HG03159 (cell line): Measurements from ENCODE around the gene NACC2.
"Not testable (repeated sequence)": the region's sequence is repeated elsewhere in the genome, so short reads cannot be mapped to it uniquely, and the experiment has no call there.

Source experiments
- ATAC-seq: cut with Tn5 transposase; IDR thresholded peaks from one replicate; pipeline ENCODE4 v1.9.1; 2021; ENCODE audit warnings: mild to moderate bottlenecking, moderate library complexity; ENCODE audit not compliant: unreplicated experiment

The NACC2 gene

DNA sequence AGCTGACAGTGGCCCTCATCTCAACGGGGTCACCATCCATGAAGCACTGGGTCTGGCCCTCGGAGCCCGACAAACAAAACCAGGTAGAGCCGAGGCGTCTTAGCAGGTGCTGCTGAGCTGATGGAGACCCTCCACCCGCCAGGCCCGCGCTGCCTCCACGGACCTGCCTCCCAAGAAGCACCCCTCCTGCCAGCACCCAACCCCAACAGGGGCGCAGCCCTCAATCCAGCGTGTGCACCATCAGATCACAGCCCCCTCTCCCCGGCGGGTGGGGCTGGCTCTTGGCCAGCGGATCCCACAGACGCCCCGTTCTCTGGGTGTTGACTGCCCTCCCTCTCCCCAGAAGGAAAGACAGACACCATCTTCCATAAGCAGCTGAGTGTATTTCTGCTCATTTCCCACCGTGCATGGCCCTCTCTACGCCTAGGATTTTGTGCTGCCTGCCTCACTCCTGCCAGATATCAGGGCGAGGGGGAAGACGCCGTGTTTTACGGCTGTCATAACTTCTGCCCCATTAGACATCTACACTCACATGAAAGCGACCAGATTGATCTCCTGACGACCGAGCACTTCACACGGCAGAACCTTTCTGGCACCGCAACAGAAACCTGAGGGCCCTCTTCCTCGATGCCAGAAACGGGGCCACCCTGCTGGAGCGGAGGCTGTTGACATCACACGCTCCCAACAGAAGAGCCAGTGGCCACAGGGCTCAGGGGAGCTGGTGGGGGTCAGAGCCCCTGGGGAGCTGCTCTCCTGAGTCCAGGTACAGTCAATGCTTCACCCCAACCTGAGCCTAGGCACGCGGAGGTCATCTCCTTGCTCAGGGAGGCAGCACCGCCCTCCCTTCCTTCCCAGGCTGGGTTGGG lies 12.4 kb downstream of the NACC2 start:
- no peak for ATAC-seq

DNA sequence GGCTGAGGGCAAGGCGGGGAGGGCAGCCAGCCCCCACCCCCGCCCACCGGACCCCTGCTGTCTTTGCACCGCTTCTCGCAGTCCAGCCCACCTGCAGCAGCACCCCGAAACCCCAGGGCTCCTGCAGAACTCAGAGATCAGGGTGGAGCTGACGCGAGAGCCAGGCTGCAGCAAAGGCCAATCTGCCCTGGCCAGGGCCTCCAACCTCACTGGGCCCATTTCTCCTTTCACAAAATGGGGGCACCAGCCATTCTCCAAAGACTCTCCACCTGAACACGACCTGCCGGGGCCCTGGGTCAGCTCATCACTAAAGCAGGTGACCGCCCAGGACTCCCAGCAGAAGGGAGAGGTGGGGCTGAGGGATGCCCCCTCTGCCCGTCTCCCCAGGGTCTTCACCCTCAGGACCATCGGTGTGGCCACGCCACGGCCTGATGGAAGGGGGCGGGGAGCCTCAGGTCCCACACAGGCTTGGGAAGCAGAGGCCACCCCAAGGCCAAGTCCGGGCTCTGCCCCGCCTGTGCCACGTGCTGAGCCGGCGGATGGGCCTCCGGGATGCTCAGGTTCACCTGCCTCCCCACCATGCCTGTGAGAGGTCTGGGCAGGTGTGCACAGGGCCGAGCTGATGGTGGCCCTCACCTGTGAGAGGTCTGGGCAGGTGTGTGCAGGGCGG lies 13.1 kb downstream of the NACC2 start:
- ATAC-seq = no peak

DNA sequence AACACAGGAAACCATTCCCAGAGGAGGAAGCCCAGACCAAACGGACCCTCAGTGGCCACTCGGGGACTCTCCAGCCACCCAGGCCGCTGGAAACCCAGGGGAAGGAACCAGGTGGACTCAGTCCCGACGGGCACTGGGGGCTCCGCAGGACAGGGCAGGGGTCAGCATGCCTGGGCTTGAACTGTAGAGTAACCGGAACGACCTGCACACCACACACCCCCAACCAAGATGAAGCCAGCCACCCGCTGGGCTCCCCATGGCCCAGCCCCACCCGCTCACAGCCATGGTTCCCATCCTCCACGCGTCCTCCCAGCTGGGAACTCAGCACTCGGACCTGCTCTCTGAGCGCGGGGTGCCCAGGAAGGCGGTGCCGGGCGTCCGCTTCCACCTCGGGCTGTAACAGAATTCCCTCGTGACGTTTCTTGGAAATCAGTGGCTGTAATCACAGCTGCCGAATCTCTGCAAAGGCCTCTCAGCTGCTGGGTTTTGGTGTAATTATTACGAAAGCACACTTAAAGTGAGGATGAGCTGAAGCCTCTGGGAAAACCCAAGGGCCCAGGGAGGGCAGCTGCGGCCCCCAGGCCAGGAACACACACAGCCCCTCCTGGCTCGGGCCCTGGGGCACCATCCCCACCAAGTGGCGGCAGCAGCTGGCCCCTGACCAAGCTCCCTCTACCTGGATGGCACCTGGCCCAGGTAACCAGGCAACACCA lies 13.8 kb downstream of the NACC2 start:
- no peak for ATAC-seq

DNA sequence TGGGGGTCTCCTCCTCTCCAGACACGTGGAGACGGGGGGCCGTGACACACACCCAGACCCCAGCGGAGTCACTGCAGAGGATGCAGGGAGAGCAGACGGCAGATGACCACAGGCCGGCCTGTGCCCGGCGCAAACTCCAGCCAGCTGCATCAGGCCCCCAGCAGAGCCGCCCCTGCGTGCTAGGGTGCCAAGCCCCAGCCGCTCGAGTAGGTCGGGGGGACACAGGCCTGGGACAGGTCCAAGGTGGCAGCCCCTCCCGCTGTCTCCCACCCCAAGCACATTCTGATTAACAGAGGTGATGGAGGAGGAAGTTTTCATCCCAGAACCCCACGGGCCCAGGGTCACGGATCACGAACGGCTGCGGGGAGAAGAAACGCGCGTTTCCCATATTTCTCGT lies 14.4 kb downstream of the NACC2 start:
- ATAC-seq = no peak

DNA sequence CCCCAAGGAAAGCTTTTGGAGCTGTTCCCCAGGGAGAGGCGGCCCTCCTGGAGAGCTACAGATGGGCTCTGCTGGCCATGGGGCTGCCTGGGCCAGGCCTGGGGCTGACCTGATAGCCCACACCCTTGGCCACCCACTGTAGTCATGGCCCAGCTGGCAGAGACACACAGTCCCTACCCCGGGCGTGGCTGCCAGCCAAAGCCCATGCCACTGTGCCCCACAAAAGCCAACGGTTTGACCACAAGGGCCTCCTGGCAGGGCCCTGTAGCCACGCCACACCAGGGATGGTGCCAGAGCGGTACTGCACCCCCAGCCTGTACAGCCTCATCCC lies 15.2 kb downstream of the NACC2 start:
- ATAC-seq = no peak

DNA sequence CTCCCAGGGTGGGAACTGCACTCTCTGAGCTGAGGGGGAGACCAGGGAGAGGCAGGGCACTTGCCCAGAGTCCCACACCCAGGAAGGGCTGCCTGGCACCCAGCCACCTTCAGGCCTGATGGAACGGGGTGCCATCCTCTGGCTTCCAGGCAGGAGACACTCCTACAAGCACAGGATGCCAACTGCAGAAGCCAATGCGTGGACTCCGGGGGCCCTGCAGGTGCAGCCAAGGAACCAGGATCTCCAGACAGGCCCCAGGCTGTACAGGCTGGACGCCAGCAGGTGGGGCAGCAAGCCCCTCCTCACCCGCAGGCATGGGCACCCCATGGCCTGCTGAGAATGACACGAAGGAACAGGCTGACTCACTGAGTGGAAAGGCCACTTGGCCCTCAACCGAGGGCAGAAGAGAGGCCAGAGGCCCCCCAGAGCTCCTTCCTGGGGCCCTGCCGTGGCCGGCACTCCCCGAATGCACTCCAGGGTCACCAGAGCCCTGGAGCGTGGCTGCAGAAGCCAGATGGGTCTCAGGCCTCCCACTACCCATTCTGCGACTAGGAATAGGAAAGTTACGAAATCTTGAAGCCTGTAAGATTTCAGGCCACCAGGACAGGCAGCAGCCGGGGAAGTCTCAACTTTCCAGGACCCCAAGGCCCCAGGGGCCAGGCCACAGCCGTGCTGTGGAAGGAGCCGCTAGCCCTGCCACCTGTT lies 15.7 kb downstream of the NACC2 start:
- ATAC-seq = no peak

DNA sequence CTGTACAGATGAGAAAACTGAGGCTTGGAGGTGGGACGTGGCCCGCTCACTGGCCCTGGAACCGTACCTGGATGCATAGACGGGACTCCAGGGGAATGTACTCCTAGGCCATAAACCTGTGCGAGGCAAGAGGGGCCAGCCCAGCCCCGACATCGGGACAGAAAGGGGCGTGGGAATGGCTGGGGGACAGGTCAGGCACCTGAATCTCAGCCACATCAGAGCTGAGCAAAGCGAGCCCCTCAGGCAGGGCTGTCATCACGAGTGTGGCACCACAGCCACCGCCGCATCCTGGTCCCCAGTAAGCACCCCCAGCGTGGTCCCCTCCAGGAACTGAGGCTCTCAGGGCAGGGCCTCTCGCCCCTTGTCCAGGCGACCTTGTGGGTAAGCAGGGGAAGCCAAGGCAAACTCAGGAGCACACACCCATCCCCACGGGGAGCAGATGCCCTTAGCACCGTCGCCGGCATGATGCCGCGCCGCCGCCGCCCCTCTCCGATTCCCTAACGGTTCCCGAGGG lies 16.5 kb downstream of the NACC2 start:
- ATAC-seq = no peak

DNA sequence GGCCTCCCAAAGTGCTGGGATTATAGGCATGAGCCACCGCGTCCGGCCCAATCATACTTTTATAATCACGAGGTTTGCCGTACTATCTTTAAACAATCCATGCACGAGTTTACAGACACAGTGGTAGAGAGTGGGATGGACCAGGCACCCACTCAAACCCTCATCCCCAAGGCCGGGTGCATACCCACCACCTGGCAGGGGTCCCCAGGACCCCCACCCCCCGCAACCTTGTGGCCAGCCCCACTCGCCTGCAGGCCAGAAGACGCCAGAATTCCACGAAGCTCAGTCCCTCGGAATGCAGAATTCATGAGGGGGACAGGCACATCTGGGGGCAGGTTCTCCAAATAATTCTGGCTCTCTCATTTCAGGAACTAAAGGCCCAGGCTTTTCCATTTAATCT lies 17.1 kb downstream of the NACC2 start:
- no peak for ATAC-seq

DNA sequence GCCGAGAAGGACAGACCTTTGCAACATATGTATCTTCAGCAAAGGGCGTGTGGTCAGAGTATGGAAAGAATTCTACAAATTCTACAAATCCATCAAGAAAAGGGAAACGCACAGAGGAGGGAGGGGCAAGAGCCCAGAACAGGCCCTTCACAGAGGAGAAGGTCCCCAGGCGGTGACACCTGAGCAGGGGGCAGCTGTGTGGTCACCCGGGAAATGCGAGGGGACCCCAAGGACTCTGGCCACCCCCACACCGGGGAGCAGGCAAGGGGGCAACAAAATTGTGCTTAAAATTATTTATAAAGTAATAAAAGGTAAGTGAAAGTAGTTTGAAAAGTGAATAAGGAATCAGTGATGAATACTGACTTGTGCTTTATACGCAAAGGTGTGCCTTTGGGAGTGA lies 17.6 kb downstream of the NACC2 start:
- no peak for ATAC-seq

DNA sequence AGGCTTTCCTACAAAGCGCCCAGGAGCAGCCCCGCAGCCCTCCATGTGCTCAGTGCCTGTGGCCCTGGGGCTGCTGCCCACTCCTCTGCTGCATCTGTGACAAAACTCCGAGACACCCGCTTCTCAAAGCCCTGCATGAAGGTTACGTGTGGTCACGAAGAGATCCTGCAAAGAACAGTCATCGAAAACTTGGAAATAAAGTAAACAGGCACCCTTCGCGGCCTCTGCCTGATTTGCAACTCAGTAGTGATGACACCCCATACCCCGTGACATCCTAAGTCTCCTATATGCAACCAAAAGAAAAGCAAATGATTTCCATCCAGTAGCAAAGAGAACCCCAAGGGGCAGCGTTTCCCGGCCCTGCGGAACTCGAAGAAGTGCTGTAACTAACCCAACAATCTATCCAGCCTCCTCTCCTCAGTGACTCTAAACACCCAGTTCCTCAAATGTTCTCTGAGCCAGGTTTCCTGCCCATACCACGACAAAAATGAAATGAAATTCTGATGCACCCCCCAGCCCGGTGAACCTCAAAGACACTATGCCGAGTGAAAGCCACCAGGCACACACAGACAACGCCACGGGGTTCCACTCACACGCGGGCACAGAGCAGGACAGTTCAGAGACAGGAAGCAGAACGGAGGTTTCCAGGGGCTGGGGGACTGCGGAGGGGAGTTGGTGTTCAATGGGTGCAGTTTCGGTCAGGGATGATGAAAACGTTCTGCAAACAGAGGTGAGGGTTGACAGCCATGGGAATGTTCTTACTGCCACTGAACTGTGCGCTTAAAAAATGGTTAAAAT lies 19.0 kb downstream of the NACC2 start:
- no peak for ATAC-seq

DNA sequence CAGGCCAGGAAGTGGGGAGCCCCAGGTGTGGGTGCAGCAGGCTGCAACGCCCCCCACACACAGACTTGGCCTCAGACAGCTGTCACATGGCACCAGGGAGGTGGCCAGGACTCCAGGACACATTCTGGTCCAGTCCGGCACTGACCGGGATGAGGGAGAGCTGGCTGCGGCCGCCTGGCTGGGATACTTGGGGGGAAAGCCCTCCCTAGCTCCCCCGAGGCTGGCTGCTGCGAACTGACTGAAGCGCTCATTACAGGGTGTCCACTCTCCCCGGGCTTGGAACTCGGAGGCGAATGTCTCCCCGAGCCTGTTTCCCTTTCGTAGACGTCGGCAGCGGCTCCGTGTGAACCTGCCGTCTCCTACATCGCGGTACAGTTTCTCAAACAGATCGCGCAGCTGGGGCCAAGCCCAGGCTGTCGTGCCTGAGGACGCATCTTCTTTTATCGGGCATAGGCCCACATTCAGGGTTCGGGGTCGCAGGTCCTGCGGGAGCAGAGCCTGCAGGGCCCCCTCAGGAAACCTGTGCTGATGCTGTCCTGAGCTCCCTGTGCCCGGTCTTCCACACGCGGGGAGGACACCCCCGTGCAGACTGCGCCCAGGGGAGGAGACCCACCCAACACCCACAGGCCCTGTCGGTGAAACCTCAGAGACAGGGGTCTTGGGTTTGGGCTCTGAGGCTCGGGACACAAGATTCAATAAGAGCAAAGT lies 19.8 kb downstream of the NACC2 start:
- no peak for ATAC-seq

DNA sequence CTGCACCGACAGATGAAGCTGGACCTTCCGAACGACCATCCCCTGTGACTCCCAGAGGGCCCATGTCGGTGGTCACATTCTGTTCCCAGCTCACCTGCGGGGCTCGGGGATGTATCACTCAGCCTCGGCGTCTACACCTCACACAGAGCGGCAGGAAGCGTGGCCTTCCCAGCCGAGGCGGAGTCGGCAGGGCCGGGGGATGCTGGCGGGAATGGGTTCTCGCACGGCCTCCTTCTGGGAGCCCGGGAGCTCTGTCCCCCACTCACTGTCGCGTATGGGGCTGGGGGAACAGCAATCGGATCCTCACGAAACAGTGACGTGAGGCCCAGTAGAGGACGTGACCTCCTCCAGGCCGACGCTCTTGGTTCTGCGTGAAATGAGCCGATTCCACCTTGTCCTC lies 20.4 kb downstream of the NACC2 start:
- ATAC-seq = no peak

DNA sequence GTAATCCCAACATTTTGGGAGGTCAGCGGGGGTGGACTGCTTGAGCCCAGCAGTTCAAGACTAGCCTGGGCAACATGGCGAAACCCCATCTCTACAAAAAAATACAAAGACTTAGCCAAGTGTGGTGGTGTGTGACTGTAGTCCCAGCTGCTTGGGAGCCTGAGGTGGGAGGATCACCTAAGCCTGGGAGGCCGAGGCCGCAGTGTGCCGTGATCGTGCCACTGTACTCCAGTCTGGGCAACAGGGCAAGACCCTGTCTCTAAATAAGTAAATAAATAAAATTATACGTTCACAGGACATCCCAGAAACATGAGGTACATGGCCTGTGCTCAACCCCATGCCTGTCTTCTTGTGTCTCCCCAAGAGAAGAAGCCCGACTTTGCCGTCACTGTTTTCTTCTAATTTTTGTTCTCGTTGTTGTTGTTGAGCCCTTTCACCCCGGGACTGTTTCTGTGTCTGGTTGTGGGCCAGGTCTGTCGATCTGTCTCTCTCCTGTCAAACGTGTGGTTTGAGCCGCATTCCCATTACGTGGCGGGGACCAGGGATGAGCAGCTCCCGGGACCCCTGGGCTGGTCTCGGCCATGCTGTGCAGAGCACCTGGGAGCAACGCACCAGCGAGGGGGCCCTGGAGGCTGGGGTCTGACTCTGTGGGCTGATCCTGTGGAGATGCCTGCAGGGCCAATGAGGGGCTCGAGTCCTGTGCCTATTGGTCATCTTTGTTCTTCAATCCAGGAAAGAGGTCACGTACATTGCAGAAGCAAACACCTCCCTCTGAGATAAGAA lies 32.2 kb downstream of the NACC2 start:
- ATAC-seq = no peak

DNA sequence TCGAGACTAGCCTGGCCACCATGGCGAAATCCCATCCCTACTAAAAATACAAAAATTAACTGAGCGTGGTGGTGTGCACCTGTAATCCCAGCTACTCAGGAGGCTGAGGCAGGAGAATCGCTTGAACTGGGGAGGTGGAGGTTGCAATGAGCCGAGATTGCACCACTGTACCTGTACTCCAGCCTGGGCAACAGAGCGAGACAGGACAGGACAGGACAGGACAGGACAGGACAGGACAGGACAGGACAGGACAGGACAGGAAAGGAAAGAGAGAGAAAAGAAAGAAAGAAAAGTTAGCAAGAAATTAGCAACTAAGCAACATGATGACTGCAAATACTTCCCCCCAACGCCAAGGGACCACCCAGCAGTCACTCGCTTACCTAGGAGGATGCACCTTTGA lies 33.2 kb downstream of the NACC2 start:
- ATAC-seq = not testable (repeated sequence)

DNA sequence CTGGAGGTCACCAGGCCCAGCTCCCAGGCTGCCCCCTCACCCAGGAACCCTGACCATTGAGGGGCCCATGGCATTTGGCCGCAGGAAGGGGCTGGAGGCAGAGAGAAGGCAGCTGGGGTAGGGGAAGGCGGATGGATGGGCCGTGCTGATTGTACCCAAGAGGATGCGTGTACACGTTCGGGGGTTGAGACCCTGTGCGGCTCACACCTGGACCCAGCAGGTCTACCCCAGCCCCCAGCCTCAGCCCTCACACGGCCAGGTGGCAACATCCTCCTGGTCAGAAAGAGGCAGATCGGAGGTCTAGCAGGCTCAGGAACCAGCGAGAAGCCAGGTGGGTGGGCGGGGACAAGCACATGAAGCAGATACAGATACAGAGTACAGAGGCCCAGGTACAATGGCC lies 33.7 kb downstream of the NACC2 start:
- ATAC-seq = no peak

DNA sequence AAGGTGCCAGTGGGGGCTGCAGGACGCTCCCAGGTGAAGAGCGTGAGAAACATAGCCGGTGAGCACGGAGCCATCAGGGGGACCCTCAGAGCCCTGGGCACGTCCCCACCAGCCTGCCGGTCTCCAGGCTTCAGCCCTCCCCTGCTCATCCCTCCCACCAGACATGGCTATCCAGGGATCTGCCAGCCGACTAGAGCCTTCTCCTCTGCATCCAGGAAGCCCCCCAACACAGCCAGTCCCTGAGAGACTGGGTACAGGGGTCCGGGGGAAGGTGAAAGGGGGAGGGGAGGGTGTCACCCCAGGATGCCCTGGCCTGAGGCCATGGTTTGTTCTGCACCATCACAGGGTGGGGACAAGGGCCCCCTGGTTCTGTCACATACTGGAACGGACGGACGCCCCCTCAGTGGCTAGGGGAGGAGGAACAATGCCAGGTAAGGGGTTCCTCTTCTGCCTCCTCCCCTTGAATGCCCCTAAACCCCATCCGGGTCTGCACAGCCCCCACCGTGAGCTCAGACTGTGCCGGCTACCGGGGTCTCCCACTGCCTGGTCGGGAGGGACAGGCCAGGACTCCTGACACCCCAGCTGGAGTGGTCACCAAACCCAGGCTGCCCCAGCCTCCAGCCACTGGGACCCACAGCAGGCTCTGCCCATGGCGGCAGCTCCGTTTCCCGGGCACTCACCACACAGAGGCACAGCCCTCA lies 34.3 kb downstream of the NACC2 start:
- no peak for ATAC-seq

DNA sequence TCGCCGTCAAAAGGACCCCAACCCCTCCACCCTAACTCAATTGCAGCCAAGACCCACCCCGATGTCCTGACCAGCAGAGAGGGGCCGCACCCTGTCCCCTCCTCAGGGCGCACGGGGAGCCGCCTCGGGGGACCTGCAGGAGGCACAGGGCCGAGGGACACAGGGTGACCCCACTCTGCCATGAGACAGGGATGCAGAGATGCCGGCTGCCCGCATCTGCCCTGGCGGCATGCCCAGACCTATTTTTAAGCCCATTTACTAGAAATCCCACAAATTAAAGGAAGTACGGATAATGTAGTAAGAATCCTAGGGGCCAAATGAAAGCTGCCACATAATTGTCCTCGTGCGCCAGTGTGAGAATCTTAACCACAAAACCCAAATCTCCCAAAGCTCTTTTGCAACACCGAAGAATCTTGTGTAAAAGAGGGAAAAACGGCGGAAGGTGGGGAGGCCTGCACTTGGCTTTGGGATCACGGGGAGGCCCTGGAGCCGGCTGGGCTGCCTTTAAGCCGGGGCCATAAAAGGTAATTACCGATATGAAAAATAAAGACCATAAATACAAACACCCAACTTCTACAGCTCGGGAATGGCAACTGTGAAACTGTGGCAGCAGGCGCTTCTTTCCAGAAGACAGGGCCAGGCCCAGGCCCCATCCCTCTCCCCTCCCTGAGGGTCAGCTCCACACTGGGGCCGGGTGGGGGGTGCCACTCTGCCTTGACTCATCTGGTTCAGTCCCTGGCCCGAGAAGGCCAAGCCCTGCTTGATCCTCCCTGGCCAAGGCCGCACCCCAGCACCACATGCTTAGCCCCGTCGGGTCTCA lies 35.0 kb downstream of the NACC2 start:
- no peak for ATAC-seq
